CD4-positive, alpha-beta T cell treated with Interleukin-17A for 4 hours (primary cell): ENCODE measurements around the gene CTXN1.
A peak's percentile ranks its signal among the peaks of the same experiment; 100 is the strongest.
"Not testable (repeated sequence)": the region's sequence is repeated elsewhere in the genome, so short reads cannot be mapped to it uniquely, and the experiment has no call there.

ENCODE experiments used
- DNase-seq: peaks from one replicate; pipeline ENCODE4 v3.0.0-alpha.2; 2020; ENCODE audit warnings: mixed read lengths

CTXN1 gene

GRCh38 chr19:7944177-7944761 is 18.3 kb upstream of the CTXN1 start:
- DNase-seq: peak; percentile 91

GRCh38 chr19:7943444-7944176 is 17.7 kb upstream of the CTXN1 start, which contains the start of gene TIMM44:
TIMM44 (minus strand) TSS chr19:7943666; CDS start chr19:7943651, 15 bp downstream.
- DNase-seq: peak; percentile 99

- peak; percentile 18 for DNase-seq
Observed at GRCh38 chr19:7942981-7943443, 17.1 kb upstream of the CTXN1 start.

GRCh38 chr19:7941895-7942596 is 16.1 kb upstream of the CTXN1 start:
- no peak for DNase-seq

- no peak for DNase-seq
Observed at GRCh38 chr19:7940841-7941240, 14.9 kb upstream of the CTXN1 start.

- DNase-seq: no peak
Observed at GRCh38 chr19:7934766-7935165, 8.8 kb upstream of the CTXN1 start.

- no peak for DNase-seq
Observed at GRCh38 chr19:7933828-7934725, 8.1 kb upstream of the CTXN1 start.

GRCh38 chr19:7933411-7933810 is 7.5 kb upstream of the CTXN1 start:
- DNase-seq: no peak

- DNase-seq: no peak
Observed at GRCh38 chr19:7932930-7933300, 7.0 kb upstream of the CTXN1 start.

GRCh38 chr19:7932276-7932929 is 6.5 kb upstream of the CTXN1 start:
- DNase-seq: no peak

- no peak for DNase-seq
Observed at GRCh38 chr19:7931221-7932061, 5.5 kb upstream of the CTXN1 start.

GRCh38 chr19:7930765-7931164 is 4.8 kb upstream of the CTXN1 start:
- DNase-seq: no peak

- not testable (repeated sequence) for DNase-seq
Observed at GRCh38 chr19:7930030-7930429, 4.1 kb upstream of the CTXN1 start.

GRCh38 chr19:7928741-7929701 is 3.1 kb upstream of the CTXN1 start:
- peak; percentile 75 for DNase-seq

GRCh38 chr19:7928334-7928706 is 2.4 kb upstream of the CTXN1 start:
- DNase-seq: no peak

- no peak for DNase-seq
Observed at GRCh38 chr19:7927605-7928333, 1.8 kb upstream of the CTXN1 start.

GRCh38 chr19:7926727-7927604 is 1.0 kb upstream of the CTXN1 start:
- no peak for DNase-seq

- peak; percentile 82 for DNase-seq
Observed at GRCh38 chr19:7925171-7925851, 624 bp downstream of the CTXN1 start.
